Tongue (tissue), 2 donors: ENCODE data around the gene PGA5. TPM values are rescaled to one million over a fixed set of nuclear protein-coding genes. Genes with fewer than 3 reads are reported as not detected.
"Not testable (repeated sequence)": the region's sequence is repeated elsewhere in the genome, so short reads cannot be mapped to it uniquely, and the experiment has no call there.

Experiments
- DNase-seq: peaks from one replicate; pipeline ENCODE4 v3.0.0-alpha.2; 2015
- total RNA-seq: library from RNA; depleted of rRNA; stranded (reverse); fragments of >200 nt; gene quantifications from one replicate; pipeline ENCODE4 v1.2.3, GENCODE V29; 2014

PGA5 gene
- not detected for total RNA-seq

GRCh38 chr11:61240875-61241274 is at the start of gene PGA5:
PGA5 (plus strand) TSS chr11:61241175; CDS start chr11:61241227, 52 bp downstream.
- DNase-seq = not testable (repeated sequence)

GRCh38 chr11:61193596-61193995 is 47.4 kb upstream of the PGA5 start:
- DNase-seq = peak; percentile 37

GRCh38 chr11:61194169-61194671 is 46.8 kb upstream of the PGA5 start:
- DNase-seq = no peak

GRCh38 chr11:61194981-61195695 is 45.8 kb upstream of the PGA5 start:
- DNase-seq = no peak

GRCh38 chr11:61195719-61196118 is 45.3 kb upstream of the PGA5 start:
- no peak for DNase-seq

- no peak for DNase-seq
Measured at GRCh38 chr11:61198361-61198760, 42.6 kb upstream of the PGA5 start.

- no peak for DNase-seq
Measured at GRCh38 chr11:61198948-61199523, 41.9 kb upstream of the PGA5 start.

GRCh38 chr11:61201476-61201875 is 39.5 kb upstream of the PGA5 start:
- DNase-seq = no peak

- DNase-seq = not testable (repeated sequence)
Measured at GRCh38 chr11:61202950-61203746, 37.8 kb upstream of the PGA5 start, which contains the start of gene PGA3. PGA3 (plus strand) TSS chr11:61203515; CDS start chr11:61203565, 50 bp downstream.

GRCh38 chr11:61203873-61204272 is 37.1 kb upstream of the PGA5 start:
- not testable (repeated sequence) for DNase-seq

- not testable (repeated sequence) for DNase-seq
Measured at GRCh38 chr11:61204502-61205059, 36.4 kb upstream of the PGA5 start.

GRCh38 chr11:61207636-61208310 is 33.2 kb upstream of the PGA5 start:
- not testable (repeated sequence) for DNase-seq

- DNase-seq = not testable (repeated sequence)
Measured at GRCh38 chr11:61210629-61211028, 30.3 kb upstream of the PGA5 start.

- DNase-seq = not testable (repeated sequence)
Measured at GRCh38 chr11:61211327-61211952, 29.5 kb upstream of the PGA5 start.

GRCh38 chr11:61212202-61212601 is 28.8 kb upstream of the PGA5 start:
- not testable (repeated sequence) for DNase-seq

GRCh38 chr11:61213711-61214324 is 27.2 kb upstream of the PGA5 start:
- not testable (repeated sequence) for DNase-seq

- DNase-seq = not testable (repeated sequence)
Measured at GRCh38 chr11:61218306-61218705, 22.7 kb upstream of the PGA5 start.

- DNase-seq = not testable (repeated sequence)
Measured at GRCh38 chr11:61219016-61219415, 22.0 kb upstream of the PGA5 start.

- not testable (repeated sequence) for DNase-seq
Measured at GRCh38 chr11:61222047-61222446, 18.9 kb upstream of the PGA5 start, which contains the start of gene PGA4. PGA4 (plus strand) TSS chr11:61222347; CDS start chr11:61222401, 54 bp downstream.

GRCh38 chr11:61222692-61223091 is 18.3 kb upstream of the PGA5 start:
- not testable (repeated sequence) for DNase-seq
